Naive thymus-derived CD4-positive, alpha-beta T cell (primary cell): ENCODE data around the gene TRAF3IP1. TPM values are rescaled to one million over a fixed set of nuclear protein-coding genes. Genes with fewer than 3 reads are reported as not detected.

ENCODE experiments used
- ATAC-seq: fragments of 150-1000 bp; cut with Tn5 transposase; 2 replicates; pipeline ENCODE4 v1.10.0; 2021; ENCODE audit warnings: mild to moderate bottlenecking, moderate library complexity
- CTCF ChIA-PET: fragments of 350-600 bp; sonication (Branson Sonifier 250); formaldehyde crosslinking; loops from one replicate; lab custom pipeline; 2021; ENCODE audit warnings: antibody characterized with exemption; lab: Charles Lee
- POLR2A ChIA-PET: fragments of 350-600 bp; sonication (Branson Sonifier 250); formaldehyde crosslinking; loops from one replicate; lab custom pipeline; 2021; ENCODE audit warnings: antibody characterized with exemption, inconsistent platforms; lab: Charles Lee
- DNase-seq, 9 donors: peaks; one replicate each; pipeline versions ENCODE4 v3.0.0 to v3.0.0-alpha.2; 2020 to 2022; ENCODE audit warnings: mixed read lengths in 1 of 9
- H3K27ac ChIP-seq: one replicate; pipeline ENCODE4 v1.7.0; 2013; ENCODE audit warnings: mild to moderate bottlenecking, low read depth, low read length, moderate library complexity
- H3K27me3 ChIP-seq, 2 donors: one replicate each; pipeline ENCODE4 v1.7.0; 2013; ENCODE audit warnings: low read length in 2 of 2, mild to moderate bottlenecking in 2 of 2, moderate library complexity in 2 of 2; ENCODE audit not compliant: control insufficient read depth in 2 of 2, insufficient read depth in 2 of 2
- H3K36me3 ChIP-seq, 3 experiments: 1 replicate in 2 of 3; 2 replicates in 1 of 3; pipeline ENCODE4 v1.7.0; 2013; ENCODE audit warnings: low read length in 3 of 3, mild to moderate bottlenecking in 3 of 3, moderate library complexity in 1 of 3; ENCODE audit not compliant: insufficient read depth in 3 of 3, control insufficient read depth in 2 of 3
- H3K4me1 ChIP-seq, 2 donors: one replicate each; pipeline ENCODE4 v1.7.0; 2013; ENCODE audit warnings: low read length in 2 of 2, mild to moderate bottlenecking in 2 of 2, moderate library complexity in 1 of 2; ENCODE audit not compliant: control insufficient read depth in 2 of 2, insufficient read depth in 2 of 2
- H3K4me3 ChIP-seq: 2 replicates; pipeline ENCODE4 v1.7.0; 2013; ENCODE audit warnings: mild to moderate bottlenecking, low read length
- H3K9me3 ChIP-seq, 3 experiments: 1 replicate in 2 of 3; 2 replicates in 1 of 3; pipeline ENCODE4 v1.7.0; 2013; ENCODE audit warnings: low read length in 3 of 3; ENCODE audit not compliant: control insufficient read depth in 2 of 3
- H3K27ac Mint-ChIP-seq, 9 donors: one replicate each; pipeline ENCODE4 v1.8.0; 2020 to 2022; ENCODE audit warnings: mixed read lengths in 9 of 9, mild to moderate bottlenecking in 8 of 9, moderate library complexity in 5 of 9, inconsistent platforms in 2 of 9
- H3K27me3 Mint-ChIP-seq, 5 donors: one replicate each; pipeline ENCODE4 v1.8.0; 2021 to 2022; ENCODE audit warnings: mixed read lengths in 5 of 5, mild to moderate bottlenecking in 1 of 5
- H3K36me3 Mint-ChIP-seq, 5 donors: one replicate each; pipeline ENCODE4 v1.8.0; 2020 to 2022; ENCODE audit warnings: mixed read lengths in 5 of 5, mild to moderate bottlenecking in 3 of 5, inconsistent platforms in 1 of 5
- H3K4me1 Mint-ChIP-seq, 7 donors: one replicate each; pipeline ENCODE4 v1.8.0; 2020 to 2022; ENCODE audit warnings: mixed read lengths in 7 of 7, mild to moderate bottlenecking in 3 of 7, inconsistent platforms in 1 of 7
- H3K4me3 Mint-ChIP-seq, 10 donors: one replicate each; pipeline ENCODE4 v1.8.0; 2020 to 2022; ENCODE audit warnings: mild to moderate bottlenecking in 10 of 10, mixed read lengths in 10 of 10, moderate library complexity in 6 of 10, inconsistent platforms in 2 of 10
- H3K9me3 Mint-ChIP-seq, 11 donors: one replicate each; pipeline ENCODE4 v1.8.0; 2020 to 2022; ENCODE audit warnings: mixed read lengths in 11 of 11, mild to moderate bottlenecking in 4 of 11, inconsistent platforms in 1 of 11, moderate library complexity in 1 of 11
- intact Hi-C, 2 donors: fragments of 100-400 bp; cut with micrococcal nuclease; formaldehyde crosslinking; loops; one replicate each; pipeline ENCODE4 v1.15.1; 2023
- polyA plus RNA-seq, 2 donors: library from polyadenylated mRNA; unstranded; fragments of 300-500 nt; fragmentation: Illumina TruSeq; gene quantifications; one replicate each; pipeline ENCODE4 v1.2.3, GENCODE V29; 2021
- total RNA-seq, 6 experiments: library from RNA in 5 of 6; stranded (reverse) in 5 of 6; gene quantifications; 1 replicate in 5 of 6; 2 replicates in 1 of 6; pipeline ENCODE4 v1.2.3 and lab custom pipeline; 2021 to 2026

Gene TRAF3IP1
- total and polyA plus RNA-seq, 7 experiments from 2014 or later = 4.3 to 13.3 (median 7.4) TPM

GRCh38 chr2:238351315-238351714 lies 31.0 kb downstream of the TRAF3IP1 start:
- H3K9me3 Mint-ChIP-seq = no peaks in the 10 kb centered on the region
- intact Hi-C loops = no loop called here
- H3K27ac Mint-ChIP-seq = no peak overlapping the region
- Histone ChIP-seq H3K4me3 (no peak overlapping the region), H3K27ac (no peak overlapping the region), H3K36me3 (peaks cover 0 to 34% (median 0%) of the 10 kb centered on the region in 3 experiments), H3K27me3 (no peaks in the 10 kb centered on the region), H3K9me3 (no peaks in the 10 kb centered on the region), H3K4me1 (no peaks in the 10 kb centered on the region)
- H3K4me3 Mint-ChIP-seq = no peak overlapping the region
- ChIA-PET POLR2A (no interaction called here), CTCF (no interaction called here)
- ATAC-seq = no peak
- DNase-seq = no peak
- no peaks in the 10 kb centered on the region for H3K4me1 Mint-ChIP-seq
- H3K36me3 Mint-ChIP-seq = peaks cover 0 to 20% (median 16%) of the 10 kb centered on the region in 5 donors
- H3K27me3 Mint-ChIP-seq = no peaks in the 10 kb centered on the region

- ChIA-PET CTCF (no interaction called here), POLR2A (no interaction called here)
These were observed 32.0 kb downstream of the TRAF3IP1 start for GRCh38 chr2:238352361-238352760.

GRCh38 chr2:238358769-238359168 lies 38.5 kb downstream of the TRAF3IP1 start:
- Histone ChIP-seq H3K27ac (no peak overlapping the region), H3K4me1 (no peaks in the 10 kb centered on the region), H3K27me3 (no peaks in the 10 kb centered on the region), H3K4me3 (no peak overlapping the region), H3K36me3 (peaks cover 0 to 34% (median 0%) of the 10 kb centered on the region in 3 experiments), H3K9me3 (no peaks in the 10 kb centered on the region)
- ChIA-PET POLR2A (no interaction called here), CTCF (no interaction called here)
- Mint-ChIP-seq H3K27ac (no peak overlapping the region), H3K36me3 (peaks cover 3 to 45% (median 26%) of the 10 kb centered on the region in 5 donors), H3K4me3 (peak overlapping the region in 1 of 10 donors; percentile 49), H3K27me3 (no peaks in the 10 kb centered on the region), H3K9me3 (no peaks in the 10 kb centered on the region), H3K4me1 (peaks cover 0 to 32% (median 0%) of the 10 kb centered on the region in 7 donors)
- ATAC-seq (no peak), DNase-seq (no peak)
- intact Hi-C loops = no loop called here

More at GRCh38 chr2:238352361-238352760, 32.0 kb downstream of the TRAF3IP1 start:
- ATAC-seq = no peak
- no peaks in the 10 kb centered on the region for H3K4me1 ChIP-seq
- no peak for DNase-seq
- Mint-ChIP-seq H3K4me1 (peaks cover 0 to 3% (median 0%) of the 10 kb centered on the region in 7 donors), H3K4me3 (no peak overlapping the region), H3K27ac (no peak overlapping the region), H3K9me3 (no peaks in the 10 kb centered on the region), H3K36me3 (peaks cover 0 to 18% (median 13%) of the 10 kb centered on the region in 5 donors), H3K27me3 (no peaks in the 10 kb centered on the region)
- H3K9me3 ChIP-seq = no peaks in the 10 kb centered on the region
- peaks cover 0 to 34% (median 0%) of the 10 kb centered on the region in 3 experiments for H3K36me3 ChIP-seq
- H3K27me3 ChIP-seq = no peaks in the 10 kb centered on the region
- no peak overlapping the region for H3K27ac ChIP-seq
- no peak overlapping the region for H3K4me3 ChIP-seq
- intact Hi-C loops = no loop called here

GRCh38 chr2:238359403-238359802 lies 39.1 kb downstream of the TRAF3IP1 start:
- Mint-ChIP-seq H3K4me3 (peak overlapping the region in 1 of 10 donors; percentile 49), H3K27me3 (no peaks in the 10 kb centered on the region), H3K36me3 (peaks cover 3 to 45% (median 26%) of the 10 kb centered on the region in 5 donors), H3K27ac (no peak overlapping the region), H3K4me1 (peaks cover 0 to 32% (median 0%) of the 10 kb centered on the region in 7 donors), H3K9me3 (no peaks in the 10 kb centered on the region)
- no peak overlapping the region for H3K27ac ChIP-seq
- ATAC-seq (no peak), DNase-seq (no peak)
- H3K4me1 ChIP-seq = no peaks in the 10 kb centered on the region
- ChIA-PET POLR2A (no interaction called here), CTCF (no interaction called here)
- H3K27me3 ChIP-seq = no peaks in the 10 kb centered on the region
- peaks cover 0 to 33% (median 0%) of the 10 kb centered on the region in 3 experiments for H3K36me3 ChIP-seq
- H3K4me3 ChIP-seq = no peak overlapping the region
- intact Hi-C loops = no loop called here
- no peaks in the 10 kb centered on the region for H3K9me3 ChIP-seq

GRCh38 chr2:238361877-238362276 lies 41.6 kb downstream of the TRAF3IP1 start:
- H3K4me3 Mint-ChIP-seq = no peak overlapping the region
- Histone ChIP-seq H3K4me3 (no peak overlapping the region), H3K27ac (no peak overlapping the region), H3K27me3 (no peaks in the 10 kb centered on the region), H3K9me3 (no peaks in the 10 kb centered on the region), H3K4me1 (no peaks in the 10 kb centered on the region), H3K36me3 (peaks cover 0 to 20% (median 0%) of the 10 kb centered on the region in 3 experiments)
- H3K27ac Mint-ChIP-seq = no peak overlapping the region
- H3K27me3 Mint-ChIP-seq = no peaks in the 10 kb centered on the region
- peaks cover 3 to 44% (median 21%) of the 10 kb centered on the region in 5 donors for H3K36me3 Mint-ChIP-seq
- POLR2A ChIA-PET = no interaction called here
- CTCF ChIA-PET = no interaction called here
- H3K4me1 Mint-ChIP-seq = peaks cover 0 to 32% (median 0%) of the 10 kb centered on the region in 7 donors
- ATAC-seq (no peak), DNase-seq (no peak)
- intact Hi-C loops = no loop called here
- H3K9me3 Mint-ChIP-seq = no peaks in the 10 kb centered on the region

- Mint-ChIP-seq H3K27ac (no peak overlapping the region), H3K27me3 (no peaks in the 10 kb centered on the region), H3K9me3 (no peaks in the 10 kb centered on the region), H3K4me3 (no peak overlapping the region), H3K36me3 (peaks cover 3 to 37% (median 17%) of the 10 kb centered on the region in 5 donors), H3K4me1 (peaks cover 0 to 26% (median 0%) of the 10 kb centered on the region in 7 donors)
- Histone ChIP-seq H3K27ac (no peak overlapping the region), H3K9me3 (no peaks in the 10 kb centered on the region), H3K4me3 (no peak overlapping the region), H3K36me3 (peaks cover 0 to 18% (median 0%) of the 10 kb centered on the region in 3 experiments), H3K27me3 (no peaks in the 10 kb centered on the region), H3K4me1 (no peaks in the 10 kb centered on the region)
- intact Hi-C loops = no loop called here
- ATAC-seq = no peak
- ChIA-PET CTCF (interaction anchor here (0.8 to 1.0 kb wide), 2 partner anchors 99 to 115 kb away, joined by 3 to 5 read pairs; no protein-coding TSS in a partner anchor), POLR2A (no interaction called here)
- no peak for DNase-seq
These were observed 42.3 kb downstream of the TRAF3IP1 start for GRCh38 chr2:238362626-238363025.

GRCh38 chr2:238369591-238370040 lies 49.3 kb downstream of the TRAF3IP1 start:
- CTCF ChIA-PET = interaction anchor here (1.0 to 2.8 kb wide), 6 partner anchors 67 to 415 kb away, joined by 3 to 7 read pairs (median 3); no protein-coding TSS in a partner anchor
- POLR2A ChIA-PET = no interaction called here

More at GRCh38 chr2:238369591-238370040, 49.3 kb downstream of the TRAF3IP1 start:
- ATAC-seq (no peak), DNase-seq (no peak)
- Histone ChIP-seq H3K27me3 (no peaks in the 10 kb centered on the region), H3K4me3 (no peak overlapping the region), H3K27ac (no peak overlapping the region), H3K9me3 (no peaks in the 10 kb centered on the region), H3K4me1 (no peaks in the 10 kb centered on the region), H3K36me3 (no peaks in the 10 kb centered on the region)
- H3K9me3 Mint-ChIP-seq = peaks cover 0 to 6% (median 0%) of the 10 kb centered on the region in 11 donors
- H3K36me3 Mint-ChIP-seq = peaks cover 0 to 11% (median 4%) of the 10 kb centered on the region in 5 donors
- intact Hi-C loops = loop anchor here (1.0 to 5.0 kb wide), 5 partner anchors 58 to 1773 kb away; partner anchors contain the start of genes ASB1 (in 1 of the 2) and OTOS (in 1 of the 2)
- peak overlapping the region in 1 of 9 donors; percentile 17 for H3K27ac Mint-ChIP-seq
- H3K27me3 Mint-ChIP-seq = peaks cover 0 to 11% (median 0%) of the 10 kb centered on the region in 5 donors
- H3K4me1 Mint-ChIP-seq = peaks cover 0 to 10% (median 7%) of the 10 kb centered on the region in 7 donors
- H3K4me3 Mint-ChIP-seq = no peak overlapping the region
